Measurements from ENCODE around the gene ZNF513. TPM values are rescaled to one million over a fixed set of nuclear protein-coding genes. Genes with fewer than 3 reads are reported as not detected.

ZNF513 gene
- total RNA-seq, 1 donor from 2014 or later: 25.7 TPM

GRCh38 chr2:27378809-27379290, 1.7 kb downstream of the ZNF513 start:
- peaks cover 26% of the 10 kb centered on the region for H3K4me1 Mint-ChIP-seq
- H3K27ac Mint-ChIP-seq: peak overlapping the region; percentile 86
- peak overlapping the region; percentile 90 for H3K4me3 Mint-ChIP-seq
- no peaks in the 10 kb centered on the region for H3K27me3 Mint-ChIP-seq (ENCODE audit: low read depth)
- H3K36me3 Mint-ChIP-seq: peaks cover 19% of the 10 kb centered on the region
- no peaks in the 10 kb centered on the region for H3K9me3 Mint-ChIP-seq
- TF ChIP-seq, protein P1, sequence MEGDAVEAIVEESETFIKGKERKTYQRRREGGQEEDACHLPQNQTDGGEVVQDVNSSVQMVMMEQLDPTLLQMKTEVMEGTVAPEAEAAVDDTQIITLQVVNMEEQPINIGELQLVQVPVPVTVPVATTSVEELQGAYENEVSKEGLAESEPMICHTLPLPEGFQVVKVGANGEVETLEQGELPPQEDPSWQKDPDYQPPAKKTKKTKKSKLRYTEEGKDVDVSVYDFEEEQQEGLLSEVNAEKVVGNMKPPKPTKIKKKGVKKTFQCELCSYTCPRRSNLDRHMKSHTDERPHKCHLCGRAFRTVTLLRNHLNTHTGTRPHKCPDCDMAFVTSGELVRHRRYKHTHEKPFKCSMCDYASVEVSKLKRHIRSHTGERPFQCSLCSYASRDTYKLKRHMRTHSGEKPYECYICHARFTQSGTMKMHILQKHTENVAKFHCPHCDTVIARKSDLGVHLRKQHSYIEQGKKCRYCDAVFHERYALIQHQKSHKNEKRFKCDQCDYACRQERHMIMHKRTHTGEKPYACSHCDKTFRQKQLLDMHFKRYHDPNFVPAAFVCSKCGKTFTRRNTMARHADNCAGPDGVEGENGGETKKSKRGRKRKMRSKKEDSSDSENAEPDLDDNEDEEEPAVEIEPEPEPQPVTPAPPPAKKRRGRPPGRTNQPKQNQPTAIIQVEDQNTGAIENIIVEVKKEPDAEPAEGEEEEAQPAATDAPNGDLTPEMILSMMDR (IDR thresholded peaks at IDR 0.05; ENCODE audit: unreplicated experiment): no peak
- no peak for DNase-seq (ENCODE audit: low spot score in 2 of 2, unreplicated experiment in 2 of 2)

GRCh38 chr2:27378096-27378808, 2.3 kb downstream of the ZNF513 start:
- Mint-ChIP-seq H3K9me3 (no peaks in the 10 kb centered on the region), H3K36me3 (peaks cover 16% of the 10 kb centered on the region), H3K4me3 (no peak overlapping the region), H3K4me1 (peaks cover 26% of the 10 kb centered on the region), H3K27me3 (ENCODE audit: low read depth) (no peaks in the 10 kb centered on the region), H3K27ac (no peak overlapping the region)
- TF ChIP-seq, protein P1 (IDR thresholded peaks at IDR 0.05; ENCODE audit: unreplicated experiment): no peak
- DNase-seq (ENCODE audit: low spot score in 2 of 2, unreplicated experiment in 2 of 2): no peak

DNA sequence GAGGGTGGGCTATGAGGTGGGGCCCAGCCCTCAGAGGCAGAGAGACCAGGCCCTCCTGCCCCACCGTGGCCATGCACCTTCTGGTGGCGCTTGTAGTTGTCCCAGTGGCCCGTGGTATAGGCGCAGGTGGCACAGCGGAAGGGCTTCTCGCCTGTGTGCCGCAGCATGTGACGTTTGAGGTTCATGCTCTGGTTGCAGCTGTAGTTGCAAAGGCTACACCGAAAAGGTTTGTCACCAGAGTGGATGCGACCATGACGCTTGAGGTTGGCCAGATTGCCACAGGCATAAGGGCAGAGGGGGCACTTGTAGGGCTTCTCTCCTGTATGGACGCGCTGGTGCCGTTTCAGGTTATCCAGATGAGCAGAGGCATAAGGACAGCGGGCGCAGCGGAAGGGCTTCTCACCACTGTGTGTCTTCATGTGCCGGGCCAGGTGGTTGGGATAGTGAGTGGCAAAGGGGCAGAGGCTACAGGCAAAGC, 2.9 kb downstream of the ZNF513 start:
- Mint-ChIP-seq H3K27ac (peak overlapping the region; percentile 36), H3K9me3 (no peaks in the 10 kb centered on the region), H3K27me3 (ENCODE audit: low read depth) (no peaks in the 10 kb centered on the region), H3K36me3 (peaks cover 20% of the 10 kb centered on the region), H3K4me3 (peak overlapping the region; percentile 5), H3K4me1 (peaks cover 28% of the 10 kb centered on the region)
- no peak for DNase-seq (ENCODE audit: low spot score in 2 of 2, unreplicated experiment in 2 of 2)
- TF ChIP-seq, protein P1 (IDR thresholded peaks at IDR 0.05; ENCODE audit: unreplicated experiment): no peak

- TF ChIP-seq, protein P1 (IDR thresholded peaks at IDR 0.05; ENCODE audit: unreplicated experiment): no peak
- DNase-seq (ENCODE audit: low spot score in 2 of 2, unreplicated experiment in 2 of 2): no peak
- Mint-ChIP-seq H3K4me1 (peaks cover 33% of the 10 kb centered on the region), H3K27ac (no peak overlapping the region), H3K9me3 (no peaks in the 10 kb centered on the region), H3K27me3 (ENCODE audit: low read depth) (no peaks in the 10 kb centered on the region), H3K36me3 (peaks cover 20% of the 10 kb centered on the region), H3K4me3 (no peak overlapping the region)
Measured at GRCh38 chr2:27376866-27377617, 3.5 kb downstream of the ZNF513 start.

- TF ChIP-seq, protein P1 (IDR thresholded peaks at IDR 0.05; ENCODE audit: unreplicated experiment): no peak
- no peak for DNase-seq (ENCODE audit: low spot score in 2 of 2, unreplicated experiment in 2 of 2)
- Mint-ChIP-seq H3K27ac (no peak overlapping the region), H3K4me3 (no peak overlapping the region), H3K36me3 (peaks cover 20% of the 10 kb centered on the region), H3K27me3 (ENCODE audit: low read depth) (no peaks in the 10 kb centered on the region), H3K4me1 (peaks cover 35% of the 10 kb centered on the region), H3K9me3 (no peaks in the 10 kb centered on the region)
Measured at GRCh38 chr2:27376151-27376865, 4.2 kb downstream of the ZNF513 start.
